ENCODE measurements around the gene COL5A1. TPM values are rescaled to one million over a fixed set of nuclear protein-coding genes. Genes with fewer than 3 reads are reported as not detected.

COL5A1 gene
- total RNA-seq, 4 donors from 2014 or later: 14.0 to 23.9 (median 19.2) TPM

GRCh38 chr9:134632329-134632728 lies 9.3 kb upstream of the COL5A1 start:
- TF ChIP-seq, protein P1, sequence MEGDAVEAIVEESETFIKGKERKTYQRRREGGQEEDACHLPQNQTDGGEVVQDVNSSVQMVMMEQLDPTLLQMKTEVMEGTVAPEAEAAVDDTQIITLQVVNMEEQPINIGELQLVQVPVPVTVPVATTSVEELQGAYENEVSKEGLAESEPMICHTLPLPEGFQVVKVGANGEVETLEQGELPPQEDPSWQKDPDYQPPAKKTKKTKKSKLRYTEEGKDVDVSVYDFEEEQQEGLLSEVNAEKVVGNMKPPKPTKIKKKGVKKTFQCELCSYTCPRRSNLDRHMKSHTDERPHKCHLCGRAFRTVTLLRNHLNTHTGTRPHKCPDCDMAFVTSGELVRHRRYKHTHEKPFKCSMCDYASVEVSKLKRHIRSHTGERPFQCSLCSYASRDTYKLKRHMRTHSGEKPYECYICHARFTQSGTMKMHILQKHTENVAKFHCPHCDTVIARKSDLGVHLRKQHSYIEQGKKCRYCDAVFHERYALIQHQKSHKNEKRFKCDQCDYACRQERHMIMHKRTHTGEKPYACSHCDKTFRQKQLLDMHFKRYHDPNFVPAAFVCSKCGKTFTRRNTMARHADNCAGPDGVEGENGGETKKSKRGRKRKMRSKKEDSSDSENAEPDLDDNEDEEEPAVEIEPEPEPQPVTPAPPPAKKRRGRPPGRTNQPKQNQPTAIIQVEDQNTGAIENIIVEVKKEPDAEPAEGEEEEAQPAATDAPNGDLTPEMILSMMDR (IDR thresholded peaks at IDR 0.05; ENCODE audit: low read depth): no peak

- TF ChIP-seq, protein P1 (IDR thresholded peaks at IDR 0.05; ENCODE audit: low read depth): no peak
Measured at GRCh38 chr9:134633362-134634142, 8.1 kb upstream of the COL5A1 start.

DNA sequence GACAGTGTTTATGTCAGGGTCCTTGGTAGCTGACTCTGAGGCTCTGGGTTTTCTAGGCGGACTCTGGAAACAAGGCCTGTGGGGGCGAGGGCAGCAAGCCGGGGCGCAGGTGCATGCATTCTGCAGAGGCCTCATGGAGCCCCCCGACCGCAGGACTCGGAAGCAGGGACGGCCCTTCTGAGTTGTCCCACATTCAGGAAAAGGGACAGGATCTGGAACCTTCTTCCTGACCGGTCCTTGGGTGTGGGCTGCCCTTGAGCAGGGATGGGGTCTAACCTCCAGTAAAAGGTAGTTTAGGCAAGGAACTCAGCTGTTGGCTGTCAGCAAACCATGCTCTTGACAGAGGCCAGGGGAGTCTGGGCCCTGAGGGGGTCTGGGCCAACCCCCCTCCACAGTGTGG lies 7.4 kb upstream of the COL5A1 start:
- TF ChIP-seq, protein P1 (IDR thresholded peaks at IDR 0.05; ENCODE audit: low read depth): no peak

- TF ChIP-seq, protein P1 (IDR thresholded peaks at IDR 0.05; ENCODE audit: low read depth): no peak
Measured at GRCh38 chr9:134634667-134635230, 6.9 kb upstream of the COL5A1 start.

DNA sequence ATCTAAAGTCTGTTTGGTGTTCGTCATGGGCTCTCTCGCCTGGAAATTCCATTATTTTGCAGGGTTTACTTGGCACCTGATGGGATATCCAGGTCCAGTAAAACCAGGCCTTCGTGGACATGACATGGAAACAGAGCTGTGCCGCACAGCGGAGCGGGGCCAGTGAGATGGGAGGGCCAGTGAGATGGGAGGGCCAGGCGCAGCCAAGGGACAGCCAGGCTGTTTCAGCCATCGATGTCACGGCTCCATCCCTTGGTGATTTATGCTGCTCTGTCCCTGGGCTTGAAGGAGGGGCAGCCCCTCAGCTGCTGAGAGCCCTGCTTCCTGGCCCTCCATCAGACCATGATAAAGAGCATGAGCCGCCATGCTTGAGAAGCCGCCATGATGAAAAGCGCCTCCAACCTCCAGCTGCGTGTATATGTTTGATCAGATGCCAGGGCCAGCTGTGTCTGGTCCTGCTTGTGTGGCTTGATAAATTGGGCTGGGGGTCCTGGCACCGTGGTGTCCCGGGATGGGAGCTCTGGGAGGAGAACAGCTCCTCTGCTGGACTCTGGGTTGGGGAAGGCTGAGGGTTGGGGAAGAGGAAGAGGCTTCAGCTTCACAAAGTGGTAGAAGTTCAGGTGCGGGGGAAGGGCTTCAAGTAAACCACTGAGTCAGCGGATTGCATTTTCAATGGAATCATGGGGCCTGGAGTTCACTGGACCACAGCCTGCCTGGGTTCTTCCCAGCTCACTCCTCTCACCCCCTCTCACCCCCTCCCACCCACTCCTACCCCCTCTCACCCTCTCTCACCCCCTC lies 6.1 kb upstream of the COL5A1 start:
- TF ChIP-seq, protein P1 (IDR thresholded peaks at IDR 0.05; ENCODE audit: low read depth): no peak

DNA sequence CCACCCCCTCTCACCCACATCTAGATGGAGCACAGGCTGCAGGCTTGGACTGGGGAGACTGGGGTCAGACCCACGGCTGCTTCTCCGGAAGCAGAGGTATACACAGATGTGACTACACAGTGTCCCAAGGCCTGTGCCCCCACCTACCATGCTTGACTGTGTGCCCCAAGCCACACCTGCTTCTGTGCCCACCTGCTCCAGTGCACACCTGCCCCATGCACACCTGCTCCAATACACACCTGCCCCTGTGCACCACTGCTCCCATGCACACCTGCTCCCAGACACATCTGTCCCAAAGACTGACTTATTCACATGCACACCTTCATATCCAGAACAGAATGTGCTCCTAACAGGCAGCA lies 5.5 kb upstream of the COL5A1 start:
- TF ChIP-seq, protein P1 (IDR thresholded peaks at IDR 0.05; ENCODE audit: low read depth): no peak

- TF ChIP-seq, protein P1 (IDR thresholded peaks at IDR 0.05; ENCODE audit: low read depth): no peak
Measured at GRCh38 chr9:134637241-134637640, 4.4 kb upstream of the COL5A1 start.

Data from subcutaneous adipose tissue (tissue), 4 donors.